ENCODE results near the gene PRKAG1.
A peak's percentile ranks its signal among the peaks of the same experiment; 100 is the strongest.

PRKAG1 gene

GRCh38 chr12:48997719-48998496 lies 20.7 kb downstream of the PRKAG1 start:
- peak overlapping the region; percentile 36 to 40 for H3K4me3 ChIP-seq (replicated peaks in 1 of 2; ENCODE audit: low read depth in 2 of 2, low read length in 2 of 2)
- no peak for TF ChIP-seq CTCF (IDR thresholded peaks at IDR 0.05; ENCODE audit: low read depth, low read length)
- DNase-seq (ENCODE audit: low read depth in 2 of 2): no peak

- peak overlapping the region; percentile 17 to 29 for H3K4me3 ChIP-seq (replicated peaks in 1 of 2; ENCODE audit: low read depth in 2 of 2, low read length in 2 of 2)
- peak; percentile 97 for TF ChIP-seq CTCF (IDR thresholded peaks at IDR 0.05; ENCODE audit: low read depth, low read length)
- DNase-seq (ENCODE audit: low read depth in 2 of 2): peak; percentile 74 to 75
These were observed 21.5 kb downstream of the PRKAG1 start for GRCh38 chr12:48996794-48997718.

- peak; percentile 80 to 85 for DNase-seq (ENCODE audit: low read depth in 2 of 2)
- peak overlapping the region; percentile 5 to 11 for H3K4me3 ChIP-seq (replicated peaks in 1 of 2; ENCODE audit: low read depth in 2 of 2, low read length in 2 of 2)
- peak; percentile 85 for TF ChIP-seq CTCF (IDR thresholded peaks at IDR 0.05; ENCODE audit: low read depth, low read length)
These were observed 23.3 kb downstream of the PRKAG1 start for GRCh38 chr12:48995086-48995879.

- H3K4me3 ChIP-seq (replicated peaks in 1 of 2; ENCODE audit: low read depth in 2 of 2, low read length in 2 of 2): no peak overlapping the region
- DNase-seq (ENCODE audit: low read depth in 2 of 2): no peak
- no peak for TF ChIP-seq CTCF (IDR thresholded peaks at IDR 0.05; ENCODE audit: low read depth, low read length)
These were observed 24.1 kb downstream of the PRKAG1 start for GRCh38 chr12:48994224-48995085.

- peak in 1 of 2 donors; percentile 50 for DNase-seq (ENCODE audit: low read depth in 2 of 2)
- TF ChIP-seq CTCF (IDR thresholded peaks at IDR 0.05; ENCODE audit: low read depth, low read length): no peak
- no peak overlapping the region for H3K4me3 ChIP-seq (replicated peaks in 1 of 2; ENCODE audit: low read depth in 2 of 2, low read length in 2 of 2)
These were observed 24.8 kb downstream of the PRKAG1 start for GRCh38 chr12:48993787-48994186.
